Metanephros (tissue), 1 donor: Measurements from ENCODE around the gene ME3. TPM values are rescaled to one million over a fixed set of nuclear protein-coding genes. Genes with fewer than 3 reads are reported as not detected.

ENCODE experiments used
- total RNA-seq: library from RNA; depleted of rRNA; stranded (reverse); fragments of >200 nt; gene quantifications from one replicate; pipeline ENCODE4 v1.2.3, GENCODE V29; 2014

ME3 gene
- 116 TPM for total RNA-seq

DNA sequence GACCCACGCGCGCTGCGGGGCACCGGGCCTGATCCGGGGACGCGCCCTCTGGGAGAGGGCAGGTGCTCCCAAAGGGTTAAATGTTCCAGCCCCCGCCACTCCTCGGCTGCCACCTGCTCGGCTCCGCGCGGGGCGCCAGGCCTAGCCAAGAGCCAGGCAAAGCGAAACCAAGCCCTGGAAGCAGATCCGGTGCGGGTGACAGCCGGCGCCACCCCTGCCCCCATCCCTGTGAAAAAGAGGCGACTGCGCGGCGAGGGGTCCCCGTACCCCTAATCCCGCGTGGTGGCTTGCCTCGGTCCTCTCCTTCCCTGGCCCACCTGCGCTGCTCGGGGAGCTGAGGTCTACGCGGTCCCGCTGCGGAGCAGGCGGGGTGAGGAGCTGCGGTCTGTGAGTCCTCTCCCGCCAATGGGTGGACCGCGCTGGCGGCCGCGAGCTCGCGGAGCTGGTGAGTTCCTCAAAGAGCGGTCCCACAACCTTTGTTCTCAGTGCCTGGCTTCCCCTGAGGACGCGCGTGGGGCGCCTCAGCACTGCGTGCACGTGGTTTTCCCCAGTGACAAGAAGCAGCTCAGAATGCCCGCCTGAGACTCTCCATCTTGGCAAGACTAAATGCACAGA lies at the start of gene ME3:
Gene ME3, minus strand, starts transcription at position 610 of the 615 bp plus-strand sequence.

Other genes with a start within 250 kb of the ME3 start
- gene PRSS23, start 127.9 kb upstream of the ME3 start, total RNA-seq: 105 TPM